PC-3 (cell line): ENCODE data around the gene CHMP4B.

Experiments used
- EZH2 ChIP-seq: fragments of 300-600 bp; sonication (generic); IDR thresholded peaks from one replicate; pipeline ENCODE4 v1.6.1; 2017; ENCODE audit warnings: antibody characterized with exemption, mild to moderate bottlenecking, low read length; ENCODE audit not compliant: unreplicated experiment
- EZH2phosphoT487 ChIP-seq: fragments of 300-600 bp; sonication (generic); IDR thresholded peaks from 2 replicates; pipeline ENCODE4 v1.6.1; 2018; ENCODE audit warnings: mild to moderate bottlenecking, antibody characterized with exemption, low read length, borderline replicate concordance
- TF ChIP-seq, protein P1 (sequence below): fragments of 300-600 bp; sonication (generic); conservative IDR thresholded peaks from 2 replicates; pipeline ENCODE4 v1.5.1; 2017; ENCODE audit warnings: antibody characterized with exemption, low read depth, mild to moderate bottlenecking, low read length

DNA sequence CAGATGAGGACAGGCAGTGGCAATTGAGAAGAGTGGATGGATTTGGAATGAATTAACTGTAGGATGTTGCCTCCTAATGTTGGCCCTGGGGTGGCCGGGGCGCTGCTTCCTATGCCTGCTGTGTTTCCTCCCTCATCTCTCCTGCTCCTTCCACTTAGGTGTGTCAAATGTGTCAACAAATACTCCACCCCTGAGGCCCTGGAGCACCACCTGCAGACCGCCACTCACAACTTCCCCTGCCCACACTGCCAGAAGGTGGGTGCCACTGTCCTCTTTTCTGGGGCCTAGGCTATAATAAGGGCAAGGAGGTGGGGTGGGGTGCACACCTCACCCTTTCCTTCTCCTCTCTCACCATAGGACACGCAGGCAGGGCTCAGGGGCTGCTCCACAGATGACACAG, 30.0 kb upstream of the CHMP4B start:
- TF ChIP-seq, protein P1, sequence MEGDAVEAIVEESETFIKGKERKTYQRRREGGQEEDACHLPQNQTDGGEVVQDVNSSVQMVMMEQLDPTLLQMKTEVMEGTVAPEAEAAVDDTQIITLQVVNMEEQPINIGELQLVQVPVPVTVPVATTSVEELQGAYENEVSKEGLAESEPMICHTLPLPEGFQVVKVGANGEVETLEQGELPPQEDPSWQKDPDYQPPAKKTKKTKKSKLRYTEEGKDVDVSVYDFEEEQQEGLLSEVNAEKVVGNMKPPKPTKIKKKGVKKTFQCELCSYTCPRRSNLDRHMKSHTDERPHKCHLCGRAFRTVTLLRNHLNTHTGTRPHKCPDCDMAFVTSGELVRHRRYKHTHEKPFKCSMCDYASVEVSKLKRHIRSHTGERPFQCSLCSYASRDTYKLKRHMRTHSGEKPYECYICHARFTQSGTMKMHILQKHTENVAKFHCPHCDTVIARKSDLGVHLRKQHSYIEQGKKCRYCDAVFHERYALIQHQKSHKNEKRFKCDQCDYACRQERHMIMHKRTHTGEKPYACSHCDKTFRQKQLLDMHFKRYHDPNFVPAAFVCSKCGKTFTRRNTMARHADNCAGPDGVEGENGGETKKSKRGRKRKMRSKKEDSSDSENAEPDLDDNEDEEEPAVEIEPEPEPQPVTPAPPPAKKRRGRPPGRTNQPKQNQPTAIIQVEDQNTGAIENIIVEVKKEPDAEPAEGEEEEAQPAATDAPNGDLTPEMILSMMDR = no peak
- TF ChIP-seq EZH2 = no peak
- TF ChIP-seq EZH2phosphoT487 = no peak
